ENCODE data around the gene C12orf50. TPM values are rescaled to one million over a fixed set of nuclear protein-coding genes. Genes with fewer than 3 reads are reported as not detected.

C12orf50 gene
- total RNA-seq, 1 donor from 2014 or later: 0.11 TPM

Other genes with a start within 250 kb of the C12orf50 start
- 5.0 TPM for gene CEP290, start 112.7 kb upstream of the C12orf50 start, total RNA-seq
- 5.8 TPM for gene TMTC3, start 112.9 kb upstream of the C12orf50 start, total RNA-seq

Measured in Right ventricle myocardium superior (tissue), 1 donor.